Mesendoderm (in vitro differentiated cells): ENCODE results near the gene AKT1.

Experiments
- DNase-seq: peaks from one replicate; pipeline ENCODE4 v3.0.0; 2013
- H2AK5ac ChIP-seq: 2 replicates; pipeline ENCODE4 v1.6.1; 2013; ENCODE audit warnings: low read length, inconsistent platforms
- H2BK120ac ChIP-seq: 2 replicates; pipeline ENCODE4 v1.6.1; 2013; ENCODE audit warnings: low read depth, mild to moderate bottlenecking, low read length, moderate library complexity, mixed read lengths
- H2BK15ac ChIP-seq: replicated peaks from 2 replicates; pipeline ENCODE4 v1.6.1; 2013; ENCODE audit warnings: low read depth, mild to moderate bottlenecking, moderate library complexity
- H2BK5ac ChIP-seq: 2 replicates; pipeline ENCODE4 v1.6.1; 2013; ENCODE audit warnings: low read length, inconsistent platforms
- H3K18ac ChIP-seq: 2 replicates; pipeline ENCODE4 v1.6.1; 2013; ENCODE audit warnings: mild to moderate bottlenecking, low read length, mixed read lengths
- H3K23ac ChIP-seq: one replicate; pipeline ENCODE4 v1.6.1; 2013; ENCODE audit warnings: low read length
- H3K27ac ChIP-seq: 2 replicates; pipeline ENCODE4 v1.5.1; 2013; ENCODE audit warnings: low read depth, mild to moderate bottlenecking, inconsistent platforms, low read length, moderate library complexity
- H3K27me3 ChIP-seq: 2 replicates; pipeline ENCODE4 v1.6.1; 2013; ENCODE audit warnings: low read length, control low read depth, mild to moderate bottlenecking, inconsistent platforms; ENCODE audit not compliant: insufficient read depth, poor library complexity
- H3K36me3 ChIP-seq: 2 replicates; pipeline ENCODE4 v1.6.1; 2013; ENCODE audit warnings: low read length, inconsistent platforms; ENCODE audit not compliant: control insufficient read depth, insufficient read depth
- H3K4ac ChIP-seq: one replicate; pipeline ENCODE4 v1.6.1; 2013; ENCODE audit warnings: low read depth, mild to moderate bottlenecking, low read length, moderate library complexity
- H3K4me1 ChIP-seq: 2 replicates; pipeline ENCODE4 v1.6.1; 2013; ENCODE audit warnings: low read depth, low read length, inconsistent platforms; ENCODE audit not compliant: control insufficient read depth
- H3K4me2 ChIP-seq: 2 replicates; pipeline ENCODE4 v1.6.1; 2013; ENCODE audit warnings: low read length
- H3K4me3 ChIP-seq: 2 replicates; pipeline ENCODE4 v1.5.1; 2013; ENCODE audit warnings: mild to moderate bottlenecking, low read length
- H3K56ac ChIP-seq: one replicate; pipeline ENCODE4 v1.6.1; 2013; ENCODE audit warnings: low read length
- H3K79me1 ChIP-seq: 2 replicates; pipeline ENCODE4 v1.6.1; 2013; ENCODE audit warnings: low read length, inconsistent platforms
- H3K79me2 ChIP-seq: 2 replicates; pipeline ENCODE4 v1.6.1; 2013; ENCODE audit warnings: mild to moderate bottlenecking, low read length; ENCODE audit not compliant: control insufficient read depth, insufficient read depth
- H3K9ac ChIP-seq: 2 replicates; pipeline ENCODE4 v1.6.1; 2013; ENCODE audit warnings: low read length, inconsistent platforms
- H4K5ac ChIP-seq: one replicate; pipeline ENCODE4 v1.6.1; 2013; ENCODE audit warnings: low read length
- H4K8ac ChIP-seq: one replicate; pipeline ENCODE4 v1.6.1; 2013; ENCODE audit warnings: low read depth, mild to moderate bottlenecking, control low read depth, low read length, moderate library complexity
- WGBS: extraction: QIAGEN DNeasy Blood & Tissue Kit; methylation state at CpG from one replicate; pipeline ENCODE4 v1.1.7; 2013; ENCODE audit warnings: low lambda C conversion rate, missing lambda C conversion rate; ENCODE audit not compliant: insufficient coverage; ENCODE audit errors: extremely low coverage; 5-methylcytosine and 5-hydroxymethylcytosine counted together

The AKT1 gene

GRCh38 chr14:104805326-104805678 is 9.8 kb upstream of the AKT1 start:
- no peaks in the 10 kb centered on the region for H3K4me1 ChIP-seq
- no peak overlapping the region for H4K5ac ChIP-seq
- no peak overlapping the region for H4K8ac ChIP-seq
- no peak overlapping the region for H3K27ac ChIP-seq
- H2AK5ac ChIP-seq = no peak overlapping the region
- H3K36me3 ChIP-seq = no peaks in the 10 kb centered on the region
- no peak overlapping the region for H2BK120ac ChIP-seq
- no peaks in the 10 kb centered on the region for H3K79me1 ChIP-seq
- no peak overlapping the region for H3K4me2 ChIP-seq
- no peak overlapping the region for H3K56ac ChIP-seq
- peaks cover 5% of the 10 kb centered on the region for H3K27me3 ChIP-seq
- H2BK5ac ChIP-seq = no peak overlapping the region
- H3K4ac ChIP-seq = no peak overlapping the region
- H2BK15ac ChIP-seq = no peak overlapping the region
- H3K79me2 ChIP-seq = no peaks in the 10 kb centered on the region
- no peak overlapping the region for H3K23ac ChIP-seq
- no peak overlapping the region for H3K4me3 ChIP-seq
- no peak for DNase-seq
- WGBS = no CpG with 5 or more reads among the region's 3 CpGs
- H3K9ac ChIP-seq = no peak overlapping the region
- H3K18ac ChIP-seq = no peak overlapping the region

GRCh38 chr14:104804481-104805325 is 9.2 kb upstream of the AKT1 start:
- Histone ChIP-seq H3K79me1 (no peaks in the 10 kb centered on the region), H3K56ac (no peak overlapping the region), H3K36me3 (no peaks in the 10 kb centered on the region), H3K79me2 (no peaks in the 10 kb centered on the region), H3K9ac (no peak overlapping the region), H3K23ac (no peak overlapping the region), H2BK15ac (no peak overlapping the region), H3K18ac (no peak overlapping the region), H3K27me3 (peaks cover 5% of the 10 kb centered on the region), H3K4me1 (no peaks in the 10 kb centered on the region), H3K27ac (no peak overlapping the region), H2AK5ac (no peak overlapping the region), H2BK5ac (no peak overlapping the region), H3K4ac (no peak overlapping the region), H2BK120ac (no peak overlapping the region), H4K8ac (no peak overlapping the region), H3K4me2 (no peak overlapping the region), H3K4me3 (no peak overlapping the region), H4K5ac (no peak overlapping the region)
- DNase-seq = no peak
- no CpG with 5 or more reads among the region's 18 CpGs for WGBS

- Histone ChIP-seq H3K9ac (no peak overlapping the region), H2BK5ac (no peak overlapping the region), H3K23ac (no peak overlapping the region), H4K5ac (no peak overlapping the region), H2BK120ac (no peak overlapping the region), H3K4ac (no peak overlapping the region), H3K56ac (no peak overlapping the region), H3K79me2 (no peaks in the 10 kb centered on the region), H3K4me1 (no peaks in the 10 kb centered on the region), H3K18ac (no peak overlapping the region), H3K4me3 (no peak overlapping the region), H3K79me1 (no peaks in the 10 kb centered on the region), H4K8ac (no peak overlapping the region), H3K27ac (no peak overlapping the region), H3K27me3 (peaks cover 5% of the 10 kb centered on the region), H2BK15ac (no peak overlapping the region), H3K36me3 (no peaks in the 10 kb centered on the region), H3K4me2 (no peak overlapping the region), H2AK5ac (no peak overlapping the region)
- no peak for DNase-seq
- no CpG with 5 or more reads among the region's 15 CpGs for WGBS
Measured at GRCh38 chr14:104803912-104804410, 8.4 kb upstream of the AKT1 start.

- Histone ChIP-seq H2BK15ac (no peak overlapping the region), H3K23ac (no peak overlapping the region), H3K79me1 (no peaks in the 10 kb centered on the region), H2BK5ac (no peak overlapping the region), H3K18ac (no peak overlapping the region), H2AK5ac (no peak overlapping the region), H3K9ac (no peak overlapping the region), H3K56ac (no peak overlapping the region), H3K4ac (no peak overlapping the region), H3K79me2 (no peaks in the 10 kb centered on the region), H3K4me1 (no peaks in the 10 kb centered on the region), H3K4me3 (no peak overlapping the region), H3K27me3 (peaks cover 7% of the 10 kb centered on the region), H3K27ac (no peak overlapping the region), H3K4me2 (no peak overlapping the region), H4K5ac (no peak overlapping the region), H4K8ac (no peak overlapping the region), H2BK120ac (no peak overlapping the region), H3K36me3 (no peaks in the 10 kb centered on the region)
- no peak for DNase-seq
- WGBS = no CpG with 5 or more reads among the region's 19 CpGs
Measured at GRCh38 chr14:104803280-104803911, 7.8 kb upstream of the AKT1 start.

DNA sequence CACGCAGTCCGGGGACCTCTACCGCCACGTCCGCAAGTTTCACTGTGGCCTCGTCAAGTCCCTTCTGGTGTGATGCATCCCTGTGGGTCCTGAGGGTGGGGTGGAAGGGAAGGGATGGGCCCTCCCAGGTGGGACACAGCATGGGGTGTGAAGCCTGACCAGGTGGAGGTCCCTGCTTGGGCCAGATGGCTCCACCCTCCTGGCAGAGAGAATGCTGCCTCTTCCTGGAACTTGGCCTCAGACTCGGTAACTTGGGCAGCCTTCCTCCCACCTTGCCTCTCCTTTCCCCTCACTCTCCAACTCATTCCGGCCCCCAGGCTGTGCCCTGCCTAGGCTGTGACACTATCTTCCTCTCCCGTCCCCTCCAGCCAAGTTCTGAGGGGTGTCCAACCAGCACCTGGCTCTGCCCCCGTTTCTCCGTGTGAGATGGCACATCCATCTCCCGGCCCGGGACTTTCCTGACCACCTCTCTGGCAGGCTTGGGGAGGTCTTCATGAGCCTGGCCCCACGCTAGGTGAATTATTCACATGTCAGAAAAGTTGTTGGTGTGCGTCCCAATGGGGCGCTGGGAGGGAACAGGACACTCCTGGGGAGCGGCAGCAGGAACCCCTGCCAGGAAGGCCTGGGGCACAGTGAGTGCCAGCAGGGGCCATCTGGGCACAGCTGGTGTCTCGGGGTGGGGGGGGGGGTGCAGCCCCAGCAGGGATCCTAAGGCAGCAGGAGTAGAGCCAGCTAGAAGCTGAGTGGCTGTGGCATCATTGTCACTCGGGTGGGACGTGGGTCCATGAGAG is 7.0 kb upstream of the AKT1 start:
- no peak overlapping the region for H3K4me3 ChIP-seq
- no CpG with 5 or more reads among the region's 20 CpGs for WGBS
- H3K27me3 ChIP-seq = peaks cover 7% of the 10 kb centered on the region

More for the DNA sequence above, 7.0 kb upstream of the AKT1 start:
- H3K36me3 ChIP-seq = no peaks in the 10 kb centered on the region
- no peaks in the 10 kb centered on the region for H3K4me1 ChIP-seq
- no peak overlapping the region for H2BK5ac ChIP-seq
- no peak overlapping the region for H3K18ac ChIP-seq
- no peak overlapping the region for H3K4me2 ChIP-seq
- H3K9ac ChIP-seq = no peak overlapping the region
- no peak overlapping the region for H4K5ac ChIP-seq
- H3K79me2 ChIP-seq = no peaks in the 10 kb centered on the region
- no peak overlapping the region for H2BK120ac ChIP-seq
- no peak overlapping the region for H2BK15ac ChIP-seq
- no peak for DNase-seq
- no peak overlapping the region for H3K56ac ChIP-seq
- no peak overlapping the region for H3K23ac ChIP-seq
- no peak overlapping the region for H4K8ac ChIP-seq
- H3K4ac ChIP-seq = no peak overlapping the region
- no peak overlapping the region for H3K27ac ChIP-seq
- no peak overlapping the region for H2AK5ac ChIP-seq
- no peaks in the 10 kb centered on the region for H3K79me1 ChIP-seq
